Stimulated activated CD4-positive, alpha-beta T cell treated with anti-CD3 and anti-CD28 coated beads, Interleukin-4, amount 100 ng/mL, for 24 hours (primary cell): ENCODE results near the gene RNF217.
"Not testable (repeated sequence)": the region's sequence is repeated elsewhere in the genome, so short reads cannot be mapped to it uniquely, and the experiment has no call there.

Source experiments
- DNase-seq: peaks from one replicate; pipeline ENCODE4 v3.0.0-alpha.2; 2020

The RNF217 gene

DNA sequence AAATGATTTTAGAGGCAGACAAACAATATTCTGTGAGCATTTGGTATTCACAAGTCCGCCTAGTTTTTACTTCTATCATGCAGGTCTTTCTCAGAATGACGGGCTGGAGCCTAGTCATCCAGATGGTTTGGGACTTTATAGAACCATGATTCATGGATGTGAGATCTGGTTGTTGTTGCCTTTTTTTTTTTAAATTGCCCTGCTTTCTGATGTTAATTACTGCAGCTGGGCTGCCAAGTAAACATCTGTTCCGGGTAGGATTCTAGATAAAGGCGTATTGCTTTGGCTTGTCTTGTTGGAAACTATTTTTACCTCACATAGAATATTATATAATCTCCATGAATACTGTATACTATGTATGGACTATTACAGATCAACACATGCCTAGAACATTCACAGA is 58.1 kb downstream of the RNF217 start:
- no peak for DNase-seq

DNA sequence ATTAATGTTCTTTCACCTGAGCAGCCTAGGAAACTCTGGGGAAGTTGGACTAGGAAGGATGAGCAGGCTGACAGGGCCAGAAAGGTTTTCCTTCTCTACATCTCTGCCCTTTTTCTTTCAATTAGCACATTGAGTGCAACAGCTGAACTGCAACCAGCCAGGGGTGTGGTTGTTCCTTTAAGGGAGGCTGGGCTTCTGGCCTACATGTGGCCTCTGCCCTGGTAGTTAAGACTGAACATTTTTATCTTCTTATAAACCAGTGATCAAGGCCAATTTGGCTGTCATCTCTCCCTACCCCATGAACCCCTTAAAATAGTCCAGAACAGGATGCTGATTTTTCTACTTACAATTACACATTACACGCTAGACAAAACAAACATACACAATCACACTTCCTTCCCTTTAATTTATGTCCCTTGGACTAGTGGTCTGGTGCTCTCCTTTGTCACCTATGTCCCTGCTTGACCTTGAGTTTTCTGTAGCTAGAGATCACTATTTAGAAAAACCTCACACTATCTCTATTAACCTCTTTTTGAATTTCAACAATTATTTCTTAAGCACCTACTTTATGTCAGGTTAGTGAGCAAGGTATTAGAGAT is 60.3 kb downstream of the RNF217 start:
- DNase-seq: no peak

DNA sequence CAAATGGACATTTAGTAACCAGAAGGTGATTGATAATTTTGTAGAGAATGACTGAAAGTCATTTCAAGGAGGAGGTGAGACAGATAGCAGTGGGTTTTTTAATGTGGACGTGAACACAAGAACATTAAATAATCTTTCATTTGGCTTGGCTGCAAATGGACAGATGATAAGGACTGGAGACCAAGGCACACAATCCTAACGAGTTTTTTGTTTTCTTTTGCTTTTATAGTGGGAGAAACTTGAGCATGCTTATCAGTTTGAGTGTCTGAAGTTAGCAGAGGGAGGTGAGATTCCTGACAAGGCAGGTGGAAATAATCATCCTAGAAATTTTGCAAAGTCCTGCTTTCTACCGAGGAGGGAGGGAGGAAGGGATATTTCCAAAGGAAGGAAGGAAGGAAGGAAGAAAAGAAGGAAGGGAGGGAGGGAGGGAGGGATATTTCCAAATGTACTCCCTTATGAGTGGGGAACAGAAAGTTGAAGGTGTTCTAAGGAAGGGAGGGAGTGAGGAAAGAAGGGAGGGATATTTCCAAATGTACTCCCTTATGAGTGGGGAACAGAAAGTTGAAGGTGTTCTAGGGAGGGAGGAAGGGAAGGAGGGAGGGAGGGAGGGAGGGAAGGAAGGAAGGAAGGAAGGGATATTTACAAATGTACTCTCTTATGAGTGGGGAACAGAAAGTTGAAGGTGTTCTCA is 63.1 kb downstream of the RNF217 start:
- no peak for DNase-seq

DNA sequence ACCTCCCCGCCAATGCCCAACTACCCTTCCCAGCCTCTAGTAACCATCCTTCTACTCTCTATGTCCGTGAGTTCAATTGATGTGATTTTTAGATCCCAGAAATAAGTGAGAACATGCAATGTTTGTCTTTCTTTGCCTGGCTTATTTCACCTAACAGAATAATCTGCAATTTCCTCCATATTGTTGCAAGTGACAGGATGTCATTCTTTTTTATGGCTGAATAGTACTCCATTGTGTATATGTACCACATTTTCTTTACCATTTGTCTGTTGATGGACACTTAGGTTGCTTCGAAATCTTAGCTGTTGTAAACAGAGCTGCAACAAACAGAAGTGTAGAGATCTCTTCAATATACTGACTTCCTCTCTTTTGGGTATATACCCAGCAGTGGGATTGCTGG is 65.0 kb downstream of the RNF217 start:
- no peak for DNase-seq

DNA sequence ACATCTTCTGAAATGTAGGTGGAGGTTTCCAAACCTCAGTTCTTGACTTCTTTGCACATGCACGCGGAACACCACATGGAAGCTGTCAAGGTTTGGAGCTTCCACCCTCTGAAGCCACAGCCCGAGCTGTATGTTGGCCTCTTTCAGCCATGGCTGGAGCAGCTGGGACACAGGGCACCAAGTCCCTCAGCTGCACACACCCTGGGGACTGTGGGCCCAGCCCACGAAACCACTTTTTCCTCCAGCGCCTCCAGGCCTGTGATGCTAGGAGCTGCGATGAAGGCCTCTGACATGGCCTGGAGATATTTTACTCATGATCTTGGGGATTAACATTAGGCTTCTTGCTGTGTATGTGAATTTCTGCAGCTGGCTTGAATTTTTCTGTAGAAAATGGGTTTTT is 68.7 kb downstream of the RNF217 start:
- DNase-seq: no peak

DNA sequence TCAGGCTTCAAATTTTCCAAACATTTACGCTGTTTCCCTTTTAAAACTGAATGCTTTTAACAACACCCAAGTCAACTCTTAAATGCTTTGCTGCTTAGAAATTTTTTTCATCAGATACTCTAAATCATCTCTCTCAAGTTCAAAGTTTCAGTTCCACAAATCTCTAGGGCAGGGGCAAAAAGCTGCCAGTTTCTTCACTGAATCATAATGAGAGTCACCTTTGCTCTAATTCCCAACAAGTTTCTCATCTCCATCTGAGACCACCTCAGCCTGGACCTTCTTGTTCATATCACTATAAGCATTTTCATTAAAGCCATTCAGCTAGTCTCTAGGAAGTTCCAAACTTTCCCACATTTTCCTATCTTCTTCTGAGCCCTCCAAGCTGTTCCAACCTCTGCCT is 69.1 kb downstream of the RNF217 start:
- no peak for DNase-seq

DNA sequence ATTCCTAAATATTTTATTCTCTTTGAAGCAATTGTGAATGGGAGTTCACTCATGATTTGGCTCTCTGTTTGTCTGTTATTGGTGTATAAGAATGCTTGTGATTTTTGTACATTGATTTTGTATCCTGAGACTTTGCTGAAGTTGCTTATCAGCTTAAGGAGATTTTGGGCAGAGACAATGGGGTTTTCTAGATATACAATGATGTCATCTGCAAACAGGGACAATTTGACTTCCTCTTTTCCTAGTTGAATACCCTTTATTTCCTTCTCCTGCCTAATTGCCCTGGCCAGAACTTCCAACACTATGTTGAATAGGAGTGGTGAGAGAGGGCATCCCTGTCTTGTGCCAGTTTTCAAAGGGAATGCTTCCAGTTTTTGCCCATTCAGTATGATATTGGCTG is 72.7 kb downstream of the RNF217 start:
- DNase-seq: not testable (repeated sequence)

DNA sequence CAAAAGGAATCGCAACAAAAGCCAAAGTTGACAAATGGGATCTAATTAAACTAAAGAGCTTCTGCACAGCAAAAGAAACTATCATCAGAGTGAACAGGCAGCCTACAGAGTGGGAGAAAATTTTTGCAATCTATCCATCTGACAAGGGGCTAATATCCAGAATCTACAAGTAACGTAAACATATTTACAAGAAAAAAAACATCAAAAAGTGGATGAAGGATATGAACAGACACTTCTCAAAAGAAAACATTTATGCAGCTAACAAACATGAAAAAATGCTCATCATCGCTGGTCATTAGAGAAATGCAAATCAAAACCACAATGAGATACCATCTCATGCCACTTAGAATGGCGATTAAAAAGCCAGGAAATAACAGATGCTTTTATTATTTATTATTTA is 74.2 kb downstream of the RNF217 start:
- DNase-seq: not testable (repeated sequence)

DNA sequence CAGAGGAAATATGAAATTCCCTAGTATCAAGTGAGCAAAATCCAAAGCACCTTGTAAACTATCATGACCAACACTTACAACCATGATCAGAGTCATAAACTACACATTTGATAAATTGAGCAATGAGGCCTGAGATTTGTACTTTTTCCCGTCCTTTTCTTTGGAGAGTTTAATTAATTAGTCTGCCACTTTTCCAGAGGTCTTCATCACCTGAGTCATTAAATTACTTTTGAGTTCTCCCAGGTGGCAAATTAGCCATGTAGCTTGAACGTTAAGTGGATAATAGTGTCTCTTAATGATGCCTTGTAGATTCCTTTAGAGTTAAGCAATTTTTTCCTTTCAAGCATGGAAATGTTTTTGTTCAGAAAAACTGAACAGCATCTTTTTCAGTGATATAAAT is 75.6 kb downstream of the RNF217 start:
- no peak for DNase-seq

DNA sequence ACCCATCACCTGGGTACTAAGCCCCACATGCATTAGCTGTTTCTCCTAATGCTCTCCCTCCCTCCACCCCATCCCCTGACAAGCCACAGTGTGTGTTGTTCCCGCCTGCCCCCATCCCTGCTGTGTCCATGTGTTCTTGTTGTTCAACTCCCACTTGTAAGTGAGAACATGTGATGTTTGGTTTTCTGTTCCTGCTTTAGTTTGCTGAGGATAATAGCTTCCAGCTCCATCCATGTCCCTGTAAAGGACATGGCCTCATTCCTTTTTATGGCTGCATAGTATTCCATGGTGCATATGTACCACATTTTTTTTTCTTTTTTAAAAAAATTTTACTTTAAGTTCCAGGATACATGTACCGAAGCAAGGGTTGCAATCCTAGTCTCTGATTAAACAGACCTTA is 76.7 kb downstream of the RNF217 start:
- DNase-seq: no peak

DNA sequence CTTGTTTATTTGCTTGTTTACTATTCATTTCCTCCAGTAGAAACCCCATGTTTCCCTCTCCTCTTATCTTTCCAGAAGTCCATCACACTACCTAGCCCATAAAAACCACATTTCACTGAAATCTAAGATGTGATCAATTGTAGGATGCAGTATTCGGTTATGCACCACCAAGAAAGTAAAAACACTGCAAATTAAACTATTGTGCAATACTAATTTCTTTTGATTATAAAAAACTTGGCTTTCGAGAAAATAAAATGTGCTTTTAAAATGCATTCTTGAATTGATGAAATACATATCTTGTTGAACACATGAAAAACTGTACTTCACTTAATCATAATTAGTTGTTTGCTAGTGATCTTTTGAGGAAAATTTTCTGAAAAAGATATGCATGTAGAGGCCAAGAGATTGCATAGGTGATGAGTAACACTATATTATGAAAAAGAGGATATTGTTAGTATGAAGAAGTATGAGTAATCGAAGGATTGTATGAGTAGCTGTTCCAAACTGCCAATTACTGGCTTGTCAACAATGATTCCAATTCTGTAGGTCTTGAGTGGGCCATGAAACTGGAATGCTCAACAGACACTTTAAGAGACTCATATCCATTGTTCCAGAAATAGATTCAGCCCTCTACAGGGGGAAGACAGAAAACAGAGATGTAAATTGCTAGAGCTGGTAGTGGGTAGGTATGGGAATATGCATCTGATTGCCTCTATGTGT is 79.7 kb downstream of the RNF217 start:
- DNase-seq: no peak

DNA sequence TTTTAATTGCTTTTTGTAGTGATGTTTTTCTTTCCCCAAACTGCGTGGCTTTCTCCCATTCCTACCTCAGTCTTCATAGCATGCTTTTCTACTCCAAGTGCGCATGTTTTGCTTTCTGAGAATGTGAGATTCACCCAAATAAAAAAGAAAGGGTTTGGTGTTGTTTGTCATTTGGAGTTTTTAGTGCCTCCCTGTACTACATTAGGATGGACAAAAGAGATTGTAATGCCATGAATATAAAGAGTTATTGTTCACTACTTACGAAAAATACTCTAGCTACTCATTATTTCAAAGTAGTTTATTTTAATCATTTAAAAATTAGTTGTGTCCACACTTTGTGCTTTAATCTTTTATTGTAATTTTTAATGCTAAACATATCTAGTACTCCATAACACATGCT is 81.8 kb downstream of the RNF217 start:
- no peak for DNase-seq

DNA sequence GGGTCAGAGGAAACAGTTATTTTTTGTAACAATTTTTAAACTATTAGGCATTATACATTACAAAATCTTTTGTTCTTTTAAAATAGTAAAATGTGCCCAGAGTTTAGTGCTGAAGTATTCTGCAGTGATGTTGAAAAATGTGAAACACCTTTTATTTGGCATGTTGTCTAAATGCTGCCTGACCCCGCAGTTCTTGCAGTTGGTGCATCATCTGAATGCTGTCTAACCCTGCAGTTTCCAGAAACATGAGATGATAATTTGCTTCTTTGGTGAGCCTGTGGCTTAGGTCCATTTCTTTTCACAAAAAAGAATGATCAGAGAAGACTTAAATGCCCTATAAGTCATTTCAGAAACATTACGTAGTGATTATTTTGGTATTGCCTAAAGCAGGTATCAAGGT is 82.4 kb downstream of the RNF217 start:
- DNase-seq: no peak

DNA sequence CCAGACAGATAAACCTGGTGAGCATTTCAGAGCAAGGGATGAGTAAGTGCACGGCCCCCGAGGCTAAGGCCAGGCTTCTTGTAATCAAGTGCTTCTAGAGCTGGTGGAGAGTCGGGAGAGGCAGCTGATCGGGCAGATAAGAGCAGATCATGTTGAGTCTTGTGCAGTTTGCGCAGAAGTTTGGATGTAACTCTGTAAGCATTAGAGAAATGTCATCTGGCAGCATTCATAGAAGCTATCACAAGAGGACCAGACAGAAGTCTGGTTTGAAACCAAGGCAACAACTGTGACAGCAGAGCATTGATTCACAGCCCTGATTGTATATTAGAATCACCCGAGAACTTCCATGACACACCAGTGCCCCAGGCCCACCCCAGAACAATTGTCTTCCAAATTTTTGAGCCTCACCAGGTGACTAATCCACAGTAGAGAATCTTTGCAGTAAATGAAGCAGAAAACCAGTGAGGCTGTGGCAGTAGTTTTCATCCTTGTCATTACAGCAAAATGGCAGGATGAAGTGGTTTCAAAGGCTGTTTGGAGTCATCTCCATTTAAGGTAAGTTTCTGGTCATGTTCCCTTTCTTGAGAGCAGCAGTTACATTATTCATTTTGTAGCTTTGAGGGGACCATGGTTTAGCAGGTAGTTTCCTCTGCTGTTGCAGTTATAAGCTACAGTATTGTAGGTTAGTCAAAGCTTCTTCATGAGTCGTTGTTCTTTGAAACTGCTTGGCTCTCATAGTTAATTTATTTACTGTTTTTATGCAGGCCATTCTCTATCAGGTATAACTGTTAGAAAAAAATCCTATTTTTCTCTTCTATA is 84.1 kb downstream of the RNF217 start:
- no peak for DNase-seq

DNA sequence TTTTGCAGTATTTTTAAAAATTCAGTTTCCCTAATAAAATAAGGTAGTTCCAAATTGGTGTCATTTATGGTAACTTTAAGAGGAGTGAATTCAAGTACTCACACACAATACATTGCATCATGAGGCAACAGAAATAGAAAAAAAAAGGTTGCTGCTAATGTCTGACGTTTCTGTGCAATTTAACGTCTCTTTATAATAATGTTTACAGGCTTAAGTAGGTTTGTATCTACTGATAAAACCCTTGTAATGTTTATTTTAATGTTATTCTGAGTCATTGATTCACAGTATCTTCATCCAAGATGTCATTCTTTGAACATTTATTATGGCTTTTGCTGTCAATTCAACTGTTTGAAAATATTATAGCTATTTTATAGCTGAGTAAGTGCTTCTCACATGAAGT is 86.0 kb downstream of the RNF217 start:
- no peak for DNase-seq

DNA sequence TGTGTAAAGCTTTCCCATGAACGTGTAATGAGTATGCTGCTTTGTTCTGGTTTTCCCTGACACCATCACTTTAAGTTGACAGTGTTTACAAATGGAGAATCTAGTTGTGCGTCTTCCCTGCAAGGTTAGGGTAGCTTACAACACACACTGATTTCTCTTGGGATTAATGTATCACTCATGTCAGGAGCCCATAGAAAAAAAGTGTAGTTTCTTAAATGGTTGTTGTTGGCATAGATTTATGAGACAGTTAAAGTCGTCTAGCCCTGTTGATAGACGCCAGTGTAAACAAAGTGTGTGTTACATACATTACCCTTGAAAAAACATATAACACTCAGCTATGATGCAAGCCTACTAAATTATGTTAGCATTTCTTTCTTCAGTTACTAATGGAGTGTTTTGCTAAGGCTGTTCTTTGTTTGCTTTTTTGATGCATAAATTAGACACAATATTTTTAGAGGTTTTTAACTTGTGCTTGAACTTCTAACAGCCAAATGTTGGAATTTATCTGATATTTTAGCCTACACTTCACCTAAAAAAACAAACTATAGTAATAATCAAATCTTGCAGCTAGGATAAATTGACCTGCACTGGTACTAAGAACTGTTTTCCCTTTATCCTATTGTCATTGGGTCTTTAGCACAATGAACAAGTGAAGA is 88.6 kb downstream of the RNF217 start:
- DNase-seq: no peak

DNA sequence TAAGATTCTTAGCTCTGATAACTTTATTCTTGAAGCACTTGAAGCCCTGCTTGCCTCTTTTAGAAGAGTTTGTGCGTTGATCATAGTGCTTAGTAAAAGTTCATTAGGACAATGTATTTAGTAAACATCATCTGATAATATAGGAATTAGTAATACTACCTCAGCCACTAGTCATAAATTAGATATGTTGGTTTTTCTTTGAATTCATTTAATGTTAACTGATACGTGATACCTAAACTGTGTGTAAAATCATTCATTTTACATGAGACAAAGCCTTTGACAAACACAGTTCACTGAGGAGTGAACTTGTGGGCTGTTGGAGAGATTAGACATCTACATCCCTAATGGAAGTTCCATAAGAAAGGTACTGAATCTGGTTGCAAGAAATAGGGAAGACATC is 91.6 kb downstream of the RNF217 start:
- no peak for DNase-seq

DNA sequence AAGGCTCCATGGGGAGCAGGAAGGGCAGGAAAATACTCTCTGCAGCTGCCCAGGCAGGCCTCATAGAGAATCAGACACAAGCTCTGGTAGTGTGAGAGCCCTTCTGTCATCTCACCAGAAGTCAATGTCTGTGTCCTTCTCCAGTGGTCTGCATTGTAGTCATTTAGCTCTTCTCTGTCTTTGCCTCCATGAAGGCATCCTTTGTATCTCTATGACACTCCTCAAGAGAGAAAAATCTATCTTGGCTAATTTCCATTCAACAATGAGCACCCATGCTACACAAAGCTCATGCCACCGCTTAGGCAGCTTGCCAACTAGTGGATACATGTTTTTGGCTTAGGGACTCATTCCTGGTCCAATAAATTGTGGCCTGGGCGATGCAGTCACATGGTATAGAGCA is 92.1 kb downstream of the RNF217 start:
- DNase-seq: no peak

DNA sequence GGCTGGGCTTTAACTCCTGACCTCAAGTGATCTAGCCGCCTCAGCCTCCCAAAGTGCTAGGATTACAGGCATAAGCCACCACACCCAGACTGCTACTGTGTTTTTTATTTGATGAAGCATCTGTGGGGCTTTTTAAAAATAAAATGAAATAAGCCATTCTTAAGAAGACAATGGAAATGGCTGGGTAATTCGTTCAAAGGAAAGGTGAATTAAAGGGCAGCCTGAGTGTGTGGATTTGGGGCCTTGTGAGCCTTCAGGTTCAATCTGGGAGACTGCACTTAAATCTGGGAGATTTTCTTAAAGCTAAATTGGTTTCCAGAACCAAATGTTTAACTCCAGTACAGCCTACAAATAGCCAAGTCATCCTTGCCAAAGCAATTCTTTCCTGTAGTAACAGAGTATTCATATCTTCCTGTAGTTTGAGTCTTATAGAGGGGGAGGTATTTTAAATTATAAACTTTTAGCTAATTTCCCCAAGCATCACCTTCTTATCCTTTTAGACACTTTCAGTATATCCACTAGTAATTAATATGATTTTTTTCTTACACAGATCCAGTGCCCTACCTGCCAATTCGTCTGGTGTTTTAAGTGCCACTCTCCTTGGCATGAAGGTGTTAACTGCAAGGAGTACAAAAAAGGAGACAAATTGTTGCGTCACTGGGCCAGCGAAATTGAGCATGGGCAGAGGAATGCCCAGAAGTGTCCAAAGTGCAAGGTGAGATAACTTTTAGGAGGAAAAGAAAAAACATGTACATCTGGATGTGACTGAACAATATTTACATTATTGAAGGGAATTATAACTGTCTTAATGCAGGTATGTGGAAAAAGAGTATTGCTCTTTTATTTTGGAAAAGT is 95.4 kb downstream of the RNF217 start:
- no peak for DNase-seq

DNA sequence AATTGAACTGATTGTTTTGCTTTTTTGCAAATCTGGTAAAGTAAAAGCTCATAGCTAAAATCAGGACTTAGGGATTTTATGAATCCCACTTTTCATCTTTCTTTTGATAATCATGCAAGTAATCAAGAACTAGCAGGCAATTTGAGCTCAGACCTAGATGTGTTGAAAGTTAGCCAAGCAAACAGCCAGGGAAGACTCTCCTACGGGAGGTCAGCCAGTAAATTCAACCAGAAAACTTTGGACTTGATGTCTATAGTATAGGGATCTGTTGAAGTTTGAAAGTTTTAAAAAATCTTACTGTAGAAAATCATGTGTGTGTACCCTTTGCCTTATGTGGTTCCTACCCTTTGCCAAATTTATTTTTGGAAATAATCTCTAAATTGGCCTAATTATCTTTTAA is 96.3 kb downstream of the RNF217 start:
- DNase-seq: no peak

DNA sequence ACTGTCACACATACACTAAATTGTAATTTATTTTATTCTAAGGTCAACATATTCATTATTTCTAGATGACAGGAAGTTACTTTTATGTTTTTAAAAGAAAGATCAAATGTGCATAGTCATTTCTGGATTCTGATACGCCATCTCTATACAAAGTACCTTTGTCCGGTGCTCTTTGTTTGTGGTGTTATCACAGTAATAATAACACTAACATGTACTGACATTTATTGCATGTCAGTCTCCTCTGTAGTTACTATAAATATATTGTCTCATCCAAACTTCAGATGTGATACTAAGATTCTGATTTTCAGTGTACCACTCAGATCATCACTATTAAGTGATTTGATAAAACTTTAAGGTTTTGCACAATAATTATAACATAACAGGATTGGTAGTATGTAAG is 101.1 kb downstream of the RNF217 start:
- no peak for DNase-seq

DNA sequence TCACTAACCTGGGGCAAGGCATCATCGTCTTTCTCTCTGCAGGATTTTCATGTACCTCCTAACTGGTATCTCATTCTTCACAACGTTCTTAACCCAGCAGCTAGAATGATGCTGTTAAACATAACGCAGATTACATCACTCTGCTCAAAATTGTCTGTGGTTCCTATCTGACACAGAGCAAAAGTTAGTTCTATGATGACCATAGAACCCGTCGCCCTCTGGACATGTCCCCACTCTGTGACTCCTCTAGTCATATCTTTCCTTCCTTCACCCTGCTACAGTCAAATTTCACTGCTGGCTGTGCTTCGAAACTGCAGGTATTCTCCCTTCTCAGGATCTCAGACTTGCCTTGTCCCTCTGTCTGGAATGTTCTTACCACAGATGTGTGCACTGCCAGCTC is 103.9 kb downstream of the RNF217 start:
- DNase-seq: no peak
